ENCODE results near the gene ZCCHC7.
"Not testable (repeated sequence)": the region's sequence is repeated elsewhere in the genome, so short reads cannot be mapped to it uniquely, and the experiment has no call there.

The ZCCHC7 gene

DNA sequence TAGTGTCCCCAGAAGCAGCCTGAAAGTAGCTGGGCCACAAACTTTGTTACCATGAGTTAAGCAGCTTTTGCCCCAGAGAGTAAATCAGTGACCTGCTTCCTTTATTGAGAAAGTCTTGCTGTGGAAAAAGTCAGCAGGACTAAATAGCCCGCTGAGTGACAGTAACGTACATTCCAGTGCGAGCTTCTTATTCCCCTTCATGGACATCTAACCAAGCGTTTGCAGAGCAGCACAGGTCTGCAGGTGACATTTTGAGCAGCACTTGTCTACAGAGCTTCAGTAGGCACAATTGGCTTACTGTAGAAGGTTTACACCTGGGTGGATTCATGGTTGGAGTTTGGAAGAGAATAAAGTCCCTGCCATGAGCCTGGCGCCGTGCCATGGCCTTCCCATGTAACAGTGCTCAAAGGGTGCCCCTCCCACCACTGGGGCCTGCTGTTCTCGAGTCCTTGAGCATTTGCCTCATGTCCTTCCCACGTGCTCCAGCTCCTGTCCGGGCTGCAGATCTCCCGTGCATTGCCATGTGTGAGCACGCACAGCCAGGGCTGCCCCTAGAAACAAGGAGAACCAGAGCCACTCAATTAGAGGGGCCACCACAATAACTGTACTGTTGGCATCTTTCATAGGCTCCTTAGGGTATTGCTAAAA is 260.8 kb downstream of the ZCCHC7 start:
- no peak for DNase-seq

DNA sequence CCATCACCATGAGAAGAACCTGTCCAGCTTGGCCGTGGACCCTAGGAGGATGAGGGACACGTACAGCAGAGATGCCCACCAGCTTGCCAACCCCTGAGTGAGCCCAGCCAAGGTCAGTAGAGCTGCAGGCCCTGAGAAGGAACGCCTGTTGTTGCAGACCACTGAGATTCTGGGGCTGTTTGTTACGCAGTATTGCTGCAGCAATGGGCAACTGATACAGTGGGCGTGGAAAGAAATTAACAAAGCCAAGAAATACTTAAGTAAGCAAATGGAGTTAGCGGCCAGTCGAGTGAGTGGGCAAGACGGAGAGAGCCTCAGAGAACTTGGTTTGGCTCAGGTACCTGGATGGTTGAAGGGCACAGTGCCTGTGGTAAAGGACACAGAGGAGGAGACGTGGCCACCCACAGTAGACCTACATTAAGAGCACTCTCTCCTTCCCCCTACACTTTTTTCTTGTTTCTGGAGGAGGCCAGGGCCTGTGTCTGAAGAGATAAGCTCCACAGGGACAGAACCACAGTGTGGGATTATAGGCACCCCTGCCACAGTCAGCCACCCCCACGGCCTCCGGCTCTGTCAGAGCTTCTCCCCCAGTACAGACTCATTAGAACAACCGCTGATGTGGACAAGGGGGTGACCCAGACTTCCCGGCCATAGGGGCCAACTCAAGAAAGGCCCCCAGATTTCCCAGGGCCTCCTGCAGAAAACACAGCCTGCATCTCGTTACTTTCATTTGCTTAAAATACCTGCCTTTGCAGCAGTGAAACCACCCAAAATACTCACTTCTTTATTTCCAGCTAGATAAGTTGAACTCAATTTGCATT is 262.0 kb downstream of the ZCCHC7 start:
- no peak for DNase-seq

DNA sequence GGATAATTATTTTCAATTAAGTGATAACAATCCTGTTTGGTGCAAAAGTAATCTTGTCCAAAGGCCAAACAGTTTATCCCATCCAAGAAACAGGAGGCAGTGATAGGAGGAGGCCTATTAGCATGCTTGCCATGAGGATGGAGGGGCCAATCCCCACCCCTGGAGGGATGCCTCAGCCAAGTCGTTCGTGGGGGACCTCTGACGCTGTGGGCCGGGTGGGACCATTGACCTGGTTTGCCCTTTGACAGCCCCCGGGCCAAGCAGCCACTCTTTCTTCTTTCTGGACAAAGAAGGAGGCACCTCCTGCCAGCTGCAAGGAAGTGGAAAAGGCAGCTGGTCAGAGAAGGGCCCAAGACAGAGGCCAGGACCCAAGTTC is 262.6 kb downstream of the ZCCHC7 start:
- DNase-seq: no peak

DNA sequence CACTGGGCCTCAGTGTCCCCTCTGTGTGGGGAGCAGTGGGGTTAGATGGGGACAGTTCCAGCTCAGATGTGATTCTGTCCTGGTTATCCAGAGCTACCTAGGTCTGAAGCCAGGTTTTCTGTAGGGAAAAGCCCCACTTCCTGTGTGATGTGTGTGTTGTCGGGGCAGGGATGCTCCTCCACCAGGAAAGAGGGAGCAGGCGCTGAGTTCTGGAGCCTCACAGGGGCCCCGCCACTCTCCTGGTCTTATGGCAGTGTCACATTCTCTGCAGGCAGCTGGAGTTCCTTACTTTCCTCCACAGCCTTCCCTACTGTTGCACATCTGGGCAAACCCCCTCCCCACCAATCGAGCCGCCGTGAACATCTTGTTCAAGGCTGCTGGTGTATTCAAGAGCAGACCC is 263.0 kb downstream of the ZCCHC7 start:
- DNase-seq: no peak

DNA sequence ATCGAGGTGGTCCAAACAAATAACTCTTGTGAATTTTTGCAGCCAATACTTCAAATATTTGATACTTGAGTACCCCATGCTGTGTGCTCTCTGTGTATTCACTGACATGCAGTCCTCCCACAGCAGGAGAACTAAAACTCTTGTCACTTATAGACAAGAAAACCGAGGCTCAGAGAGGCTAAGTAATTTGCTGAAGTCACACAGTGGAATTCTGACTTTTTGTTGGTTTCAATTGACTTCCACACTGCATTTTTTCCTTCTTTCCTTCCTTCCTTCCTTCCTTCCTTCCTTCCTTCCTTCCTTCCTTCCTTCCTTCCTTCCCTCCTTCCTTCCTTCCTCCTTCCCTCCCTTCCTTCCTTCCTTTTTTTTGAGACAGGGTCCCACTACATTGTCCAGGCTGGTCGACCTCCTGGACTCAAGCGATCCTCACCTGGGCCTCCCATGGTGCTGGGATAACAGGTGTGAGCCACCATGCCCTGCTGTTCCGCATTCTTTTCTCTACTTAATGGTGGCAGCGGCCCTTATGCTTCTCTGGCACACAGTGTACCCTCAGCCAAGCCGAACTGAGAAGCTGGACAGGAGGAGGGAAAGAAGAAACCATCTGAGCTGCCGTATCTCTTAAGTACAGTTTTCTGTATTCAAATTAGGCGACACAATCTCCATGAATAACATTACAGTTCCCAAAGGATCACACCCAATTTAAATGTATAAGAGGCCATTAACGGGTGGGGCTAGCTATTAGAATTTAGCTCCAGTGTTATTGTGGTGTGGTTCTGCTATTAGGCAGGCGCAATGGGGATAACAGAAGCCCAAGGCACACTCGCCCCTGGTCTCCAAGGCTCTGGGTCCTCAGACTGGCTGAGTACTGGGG is 263.7 kb downstream of the ZCCHC7 start:
- DNase-seq: no peak

DNA sequence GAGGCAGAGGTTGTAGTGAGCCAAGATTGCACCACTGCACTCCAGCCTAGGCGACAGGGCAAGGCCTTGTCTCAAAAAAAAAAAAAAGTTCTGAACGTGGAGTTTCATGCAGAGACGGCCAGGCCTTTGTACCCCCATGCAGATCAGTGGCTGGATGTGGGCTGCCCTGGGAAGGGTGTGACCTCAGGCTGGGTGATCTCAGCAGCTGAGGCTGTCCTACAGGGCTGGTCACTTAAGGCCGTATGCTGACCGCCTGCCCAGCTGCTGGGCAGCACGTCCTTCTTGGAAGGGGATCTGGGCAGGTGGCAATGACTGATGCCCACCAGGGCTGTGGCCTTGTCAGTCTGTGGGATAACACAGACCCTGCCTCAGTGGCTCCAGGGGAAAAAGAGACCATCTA is 264.9 kb downstream of the ZCCHC7 start:
- no peak for DNase-seq

DNA sequence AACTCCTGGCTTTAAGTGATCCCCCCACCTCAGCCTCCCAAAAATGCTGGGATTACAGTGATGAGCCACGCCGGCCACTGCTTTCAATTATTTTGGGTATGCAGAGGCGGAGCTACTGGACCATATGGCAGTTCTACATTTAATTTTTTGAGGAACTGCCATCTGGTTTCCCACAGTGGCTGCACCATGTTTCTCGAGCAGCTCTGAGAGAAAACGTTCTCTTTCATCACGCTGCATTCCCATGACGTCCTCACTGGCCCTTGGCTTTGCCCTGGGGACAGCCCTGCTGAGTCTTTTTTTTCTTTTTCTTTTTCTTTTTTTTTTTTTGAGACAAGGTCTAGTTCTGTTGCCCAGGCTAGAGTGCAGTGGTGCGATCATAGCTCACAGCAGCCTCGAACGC is 266.6 kb downstream of the ZCCHC7 start:
- DNase-seq: no peak

DNA sequence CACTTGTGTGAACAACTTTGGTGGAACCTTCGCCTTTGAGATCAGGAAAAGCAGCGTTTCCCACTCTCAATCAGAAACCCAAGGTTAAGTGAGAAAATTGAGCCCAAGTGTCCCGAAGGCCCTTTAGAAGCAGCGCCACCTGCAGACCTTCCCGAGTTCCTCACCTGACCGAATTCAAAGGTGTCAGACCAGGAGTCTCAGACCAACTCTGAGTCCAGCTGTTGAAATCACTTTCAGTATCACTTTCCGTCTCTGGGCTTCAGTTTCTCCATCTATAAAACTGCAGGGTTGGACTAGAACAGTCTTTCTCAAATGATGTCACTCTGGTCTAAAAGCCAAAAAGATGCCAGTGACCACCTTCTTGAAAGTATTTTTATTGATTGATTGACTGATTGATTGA is 270.4 kb downstream of the ZCCHC7 start:
- no peak for DNase-seq

DNA sequence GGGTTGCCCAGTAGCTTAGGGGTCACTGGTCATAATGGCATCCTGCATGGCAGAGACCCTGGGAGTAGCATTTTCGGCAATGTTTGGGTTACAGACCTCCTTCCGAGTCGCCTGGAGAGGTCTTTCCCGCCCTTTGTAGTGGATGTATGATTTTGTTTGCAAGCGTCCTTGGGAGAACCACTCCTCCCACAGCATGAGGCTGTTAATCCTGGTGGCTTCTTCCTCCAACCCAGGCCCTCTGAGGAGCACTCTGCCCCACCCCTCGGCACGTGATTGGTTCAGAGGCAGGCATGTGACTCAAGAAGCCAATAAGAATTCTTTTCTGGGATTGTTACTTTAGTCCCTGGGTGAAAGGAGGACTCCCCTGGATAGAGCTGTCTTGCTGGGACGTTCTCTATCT is 271.9 kb downstream of the ZCCHC7 start:
- DNase-seq: no peak

DNA sequence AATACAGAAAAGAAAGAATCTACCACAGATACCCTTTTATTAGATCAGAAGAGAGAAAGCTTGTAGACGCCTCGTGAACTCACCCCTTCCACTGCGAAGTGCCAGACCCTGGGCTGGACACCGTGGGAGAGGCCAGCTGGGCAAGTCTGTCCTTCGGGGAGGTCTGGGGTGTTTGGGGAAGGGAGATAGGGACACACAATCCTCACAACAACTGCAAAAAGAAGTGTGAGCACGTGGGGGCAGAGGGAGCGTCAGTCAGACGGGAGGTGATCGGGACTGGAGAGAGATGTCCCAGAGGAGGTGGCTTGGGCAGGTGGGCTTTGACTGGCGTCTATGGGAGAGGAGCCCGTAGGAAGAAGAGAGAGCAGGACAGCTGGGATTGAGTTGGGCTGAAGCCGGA is 274.9 kb downstream of the ZCCHC7 start:
- DNase-seq: no peak

DNA sequence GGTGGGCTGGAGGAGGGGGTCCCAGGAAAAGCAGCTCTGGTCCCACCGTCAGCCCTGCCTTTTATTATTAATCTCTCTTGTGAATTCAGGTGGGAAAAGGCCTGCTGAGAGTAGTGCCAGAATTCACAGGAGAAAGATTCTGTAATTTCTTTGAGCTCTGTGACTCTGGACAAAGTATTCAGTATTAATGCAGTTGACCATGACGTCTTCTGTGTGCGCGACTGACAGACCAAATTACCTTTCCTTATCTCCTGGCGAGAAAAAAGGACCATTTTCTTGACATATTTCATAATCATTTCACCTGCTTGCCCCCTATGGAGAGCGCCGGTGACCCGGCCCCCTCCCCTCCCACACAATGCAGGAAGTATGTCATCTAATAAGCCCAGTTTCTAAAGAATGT is 275.3 kb downstream of the ZCCHC7 start:
- DNase-seq: no peak

DNA sequence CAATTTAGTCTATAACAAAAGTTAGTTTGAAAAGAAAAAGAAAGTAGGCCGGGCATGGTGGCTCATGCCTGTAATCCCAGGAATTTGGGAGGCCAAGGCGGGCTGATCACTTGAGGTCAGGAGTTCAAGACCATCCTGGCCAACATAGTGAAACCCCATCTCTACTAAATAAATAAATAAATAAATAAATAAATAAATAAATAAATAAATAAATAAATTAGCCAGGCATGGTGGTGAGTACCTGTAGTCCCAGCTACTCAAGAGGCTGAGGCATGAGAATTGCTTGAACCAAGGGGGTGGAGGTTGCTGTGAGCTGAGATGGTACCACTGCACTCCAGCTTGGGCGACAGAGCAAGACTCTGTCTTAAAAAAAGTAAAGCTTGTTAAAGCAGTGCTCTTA is 277.6 kb downstream of the ZCCHC7 start:
- not testable (repeated sequence) for DNase-seq

DNA sequence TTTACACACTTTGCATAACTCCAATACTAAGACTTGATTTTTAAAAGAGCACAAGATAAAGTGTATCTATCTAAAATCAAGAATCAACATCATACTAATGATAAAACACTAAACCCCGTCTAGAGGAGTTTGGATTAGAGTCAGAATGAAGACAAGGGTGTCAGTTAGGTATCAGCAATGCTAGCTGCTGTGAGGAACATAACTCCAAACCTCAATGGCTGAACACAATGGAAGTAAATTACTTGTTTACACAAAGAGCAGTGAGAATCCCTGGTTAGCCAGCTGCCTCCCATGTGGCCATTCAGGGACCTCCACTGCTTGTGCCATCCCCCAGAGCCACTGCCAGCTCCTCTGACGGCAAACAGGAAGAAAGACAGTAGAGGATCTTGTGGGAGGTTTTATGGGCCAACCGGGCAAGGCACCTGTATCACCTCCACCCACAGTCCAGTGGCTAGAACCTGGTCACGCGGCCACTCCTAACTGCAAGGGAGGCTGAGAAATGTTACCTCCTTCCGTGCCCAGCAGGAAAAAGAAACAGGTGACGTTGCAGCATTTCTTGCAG is 278.2 kb downstream of the ZCCHC7 start:
- DNase-seq: no peak

DNA sequence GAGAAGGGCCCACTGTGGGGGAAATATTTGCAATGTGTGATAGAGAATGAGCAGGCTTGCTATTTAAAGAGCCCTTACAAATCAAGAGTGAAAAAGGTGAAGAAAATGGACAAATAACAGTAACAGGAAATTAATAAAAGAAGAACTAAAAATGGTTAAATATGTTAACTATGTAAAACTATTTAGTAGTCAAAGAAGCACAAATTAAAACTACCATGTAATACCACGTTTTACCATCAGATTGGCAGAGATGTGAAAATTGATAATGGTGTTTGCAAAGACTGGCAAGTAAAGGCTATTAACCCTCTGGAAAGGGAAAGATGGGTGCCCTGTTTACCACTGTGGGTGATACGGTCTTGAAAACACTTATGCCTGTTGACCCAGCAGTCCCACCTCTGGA is 279.0 kb downstream of the ZCCHC7 start:
- DNase-seq: no peak

DNA sequence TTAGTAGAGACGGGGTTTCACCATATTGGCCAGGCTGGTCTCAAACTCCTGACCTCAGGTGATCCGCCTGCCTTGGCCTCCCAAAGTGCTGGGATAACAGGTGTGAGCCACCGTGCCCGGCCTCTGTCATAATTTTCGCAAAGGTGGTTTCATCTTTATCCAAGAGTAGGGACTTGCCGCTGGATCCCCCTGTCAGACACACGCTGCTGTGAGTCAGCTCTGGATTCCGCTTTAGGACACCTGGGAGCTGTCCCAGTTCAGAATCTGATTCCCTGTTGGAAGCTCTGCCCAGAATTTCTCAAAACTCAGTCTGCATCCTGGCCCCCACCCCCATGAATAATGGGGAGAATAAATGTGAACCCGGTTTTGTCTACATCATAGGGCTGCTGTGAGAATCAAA is 284.2 kb downstream of the ZCCHC7 start:
- DNase-seq: no peak

DNA sequence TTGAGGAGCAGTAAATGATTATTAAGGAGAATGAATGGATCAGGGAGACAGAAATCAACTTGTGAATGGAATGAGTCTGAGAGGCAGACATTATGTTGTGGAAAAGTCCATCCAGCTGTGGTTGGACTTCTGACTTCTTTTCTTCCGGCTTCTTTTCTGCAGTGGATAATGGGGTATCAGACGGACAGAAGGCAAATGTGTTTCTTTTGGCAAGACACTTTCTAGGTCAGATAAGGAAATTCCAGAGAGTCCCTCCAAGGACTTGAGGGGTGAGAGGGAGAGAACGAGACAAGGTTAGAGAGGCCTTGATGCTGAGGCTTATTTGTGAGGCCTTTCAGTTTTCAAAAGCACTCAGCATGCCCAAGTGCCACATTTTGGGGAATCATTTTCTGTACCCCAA is 285.0 kb downstream of the ZCCHC7 start:
- no peak for DNase-seq

DNA sequence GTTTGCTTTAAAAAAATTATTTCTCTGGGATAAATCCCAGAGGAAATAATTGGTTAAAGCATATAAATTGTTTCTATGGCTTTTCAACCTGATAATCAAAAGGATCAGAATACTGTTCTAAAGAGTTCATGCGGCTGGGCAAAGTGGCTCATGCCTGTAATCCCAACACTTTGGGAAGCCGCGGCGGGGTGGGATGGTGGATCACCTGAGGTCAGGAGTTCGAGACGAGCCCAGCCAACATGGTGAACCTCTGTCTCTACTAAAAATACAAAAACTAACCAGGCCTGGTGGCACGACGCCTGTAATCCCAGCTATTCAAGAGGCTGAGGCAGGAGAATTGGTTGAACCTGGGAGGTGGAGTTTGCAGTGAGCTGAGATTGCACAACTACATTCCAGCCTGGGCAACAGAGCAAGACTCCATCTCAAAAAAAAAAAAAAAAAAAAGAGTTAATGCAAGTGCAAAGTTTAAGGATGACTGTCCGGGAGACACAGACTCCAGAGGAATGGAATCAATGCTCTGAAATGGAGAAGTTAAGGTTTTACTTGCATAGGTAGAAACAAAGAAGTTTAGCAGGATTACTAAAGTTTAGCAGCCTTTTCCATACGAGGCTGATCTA is 285.5 kb downstream of the ZCCHC7 start:
- DNase-seq: no peak

DNA sequence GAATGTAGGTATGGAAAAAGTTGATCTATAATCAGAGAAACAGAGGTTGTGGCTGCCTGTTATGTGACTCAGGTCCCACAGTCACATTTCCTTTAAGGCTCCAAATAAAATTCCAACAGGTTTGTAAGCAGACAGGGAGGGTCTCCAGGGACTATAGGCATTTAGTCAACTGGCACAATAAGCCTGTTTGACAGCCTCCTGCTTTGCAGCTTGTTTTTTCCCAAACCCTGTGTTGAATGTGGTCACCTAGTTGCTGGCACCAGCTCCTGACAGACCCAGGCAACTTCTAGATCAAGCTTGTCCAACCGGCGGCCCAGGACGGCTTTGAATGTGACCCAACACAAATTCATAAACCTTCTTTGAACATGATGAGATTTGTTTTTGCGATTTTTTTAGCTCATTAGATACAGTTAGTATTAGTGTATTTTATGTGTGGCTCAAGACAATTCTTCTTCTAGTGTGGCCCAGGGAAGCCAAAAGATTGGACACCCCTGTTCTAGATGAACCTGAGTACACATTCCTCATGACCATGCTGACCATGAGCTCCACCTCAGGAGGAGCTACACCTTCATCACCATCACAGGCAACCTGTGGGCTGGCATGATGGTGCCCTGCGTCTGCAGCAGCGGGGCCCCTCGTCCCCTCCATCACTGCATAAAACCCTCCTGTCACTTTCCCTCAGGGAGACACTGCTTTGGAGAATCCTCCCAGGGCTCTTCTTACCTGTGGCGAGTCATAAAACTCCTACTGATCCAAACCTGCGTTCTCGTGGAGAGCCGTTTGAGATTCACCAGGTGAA is 286.4 kb downstream of the ZCCHC7 start:
- no peak for DNase-seq

DNA sequence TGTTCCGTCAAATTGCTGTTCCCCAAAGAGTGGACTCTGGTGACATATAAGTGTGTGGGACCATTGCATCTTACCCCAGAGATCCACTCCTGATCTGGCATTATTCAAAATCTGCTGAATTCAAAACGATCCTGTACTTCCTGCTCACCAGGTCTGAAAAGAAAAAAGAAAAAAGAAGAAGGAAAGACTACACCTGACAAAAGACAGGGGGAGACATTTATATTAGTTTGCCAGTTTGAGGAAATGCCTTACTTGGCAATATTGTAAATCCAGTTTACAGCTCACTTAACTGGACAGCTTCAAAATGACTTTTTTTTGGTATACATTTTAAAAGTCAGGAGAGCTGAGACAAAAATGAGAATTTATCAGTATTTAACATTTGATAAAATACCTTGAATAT is 287.1 kb downstream of the ZCCHC7 start:
- DNase-seq: no peak

Measured in hippocampal formation (tissue), 2 donors.